Heart left ventricle (tissue), 16 donors: Measurements from ENCODE around the gene MTG1. TPM values are rescaled to one million over a fixed set of nuclear protein-coding genes. Genes with fewer than 3 reads are reported as not detected.
A peak's percentile ranks its signal among the peaks of the same experiment; 100 is the strongest.

Source experiments
- ATAC-seq, 4 donors: fragments of 200-7000 bp; cut with Tn5 transposase; one replicate each; pipeline ENCODE4 v1.9.1; 2020 to 2022; ENCODE audit warnings: moderate library complexity in 4 of 4, mild to moderate bottlenecking in 3 of 4, moderate number of reproducible peaks in 1 of 4
- DNase-seq, 5 donors: peaks; one replicate each; pipeline ENCODE4 v3.0.0-alpha.2; 2020
- H3K27ac ChIP-seq, 12 donors: fragments of 200-600 bp; sonication (generic) in 4 of 12; one replicate each; pipeline versions ENCODE4 v1.5.0 to v1.8.0; 2016 to 2022; ENCODE audit warnings: mild to moderate bottlenecking in 2 of 12
- H3K27me3 ChIP-seq, 9 donors: fragments of 200-600 bp; sonication (generic) in 2 of 9; one replicate each; pipeline versions ENCODE4 v1.5.1 to v1.8.0; 2016 to 2022; ENCODE audit warnings: mild to moderate bottlenecking in 3 of 9
- H3K36me3 ChIP-seq, 9 donors: fragments of 200-600 bp; sonication (generic) in 2 of 9; one replicate each; pipeline versions ENCODE4 v1.5.0 to v1.8.0; 2018 to 2022; ENCODE audit warnings: mild to moderate bottlenecking in 2 of 9
- H3K4me1 ChIP-seq, 12 donors: fragments of 200-600 bp; sonication (generic) in 4 of 12; one replicate each; pipeline versions ENCODE4 v1.5.0 to v1.8.0; 2016 to 2022; ENCODE audit warnings: mild to moderate bottlenecking in 3 of 12
- H3K4me3 ChIP-seq, 12 donors: fragments of 200-600 bp; sonication (generic) in 4 of 12; one replicate each; pipeline versions ENCODE4 v1.5.0 to v1.8.0; 2017 to 2022; ENCODE audit warnings: mild to moderate bottlenecking in 9 of 12, moderate library complexity in 4 of 12
- H3K9me3 ChIP-seq, 12 donors: fragments of 200-600 bp; sonication (generic) in 4 of 12; one replicate each; pipeline versions ENCODE4 v1.5.0 to v1.8.0; 2016 to 2022; ENCODE audit warnings: mild to moderate bottlenecking in 1 of 12
- POLR2A ChIP-seq, 2 donors: fragments of 450-650 bp; IDR thresholded peaks; one replicate each; pipeline ENCODE4 v1.6.1; 2017; ENCODE audit warnings: antibody characterized with exemption in 2 of 2, mild to moderate bottlenecking in 2 of 2, moderate library complexity in 2 of 2
- WGBS, 4 donors: extraction: QIAGEN DNeasy Blood & Tissue Kit in 2 of 4; methylation state at CpG; one replicate each; pipeline versions ENCODE4 v1.1.5 to v1.1.7; 2013 to 2018; 5-methylcytosine and 5-hydroxymethylcytosine counted together
- intact Hi-C, 10 donors: fragments of 100-400 bp; cut with DNase I; formaldehyde crosslinking; loops; one replicate each; pipeline versions ENCODE4 v1.11.1 to v1.14.2; 2022
- polyA plus RNA-seq, 2 donors: library from polyadenylated mRNA; stranded (reverse); fragments of 200-250 nt; gene quantifications; one replicate each; pipeline ENCODE4 v1.2.3, GENCODE V29; 2013
- total RNA-seq, 9 donors: library from RNA; depleted of rRNA in 2 of 9; stranded (reverse); fragments of >200 nt in 2 of 9; fragmentation: NEBNext Ultra II Directional in 3 of 9; extraction: Animal tissue kit (Norgen Biotek cat#: 25700) in 3 of 9; gene quantifications; one replicate each; pipeline versions ENCODE4 v1.1.0 to v1.2.4, GENCODE V29; 2016 to 2023
- TF ChIP-seq, protein P1 (sequence below), 12 donors: fragments of 200-600 bp; sonication (generic) in 4 of 12; IDR thresholded peaks; one replicate each; pipeline versions ENCODE4 v1.5.0 to v1.8.0; 2018 to 2022; ENCODE audit warnings: antibody characterized with exemption in 12 of 12, mild to moderate bottlenecking in 5 of 12
- donor health status: ischemic (EF 13 %, LVEDD 7.1; RV severe dilation, severe dysfunction).
- donor health status: healthy with polysubstance abuse.
- donor health status: DM: no; HTN: yes; CAD: no.
- donor health status: DM: no; HTN: no; CAD: no.
- donor health status: ischemic (EF 25% LVEDD 6.9; RV normal size, moderate dysfunction).
- donor health status: ischemic (EF 25% LVEDD 5.7; RV mildly dilated, moderate dysfunction).
- donor health status: healthy.
- donor health status: DM: yes; HTN: yes; CAD: no.
- donor health status: ischemic (EF 35%, LVEDD 5.7; RV mildly dilated, moderate dysfunction).
- donor health status: nonischemic (EF 11% LVEDD 7.7; RV severe dilation, severe dysfunction).
- donor health status: DM: yes; HTN: yes; CAD: no.
- donor health status: PGD.
- donor health status: ischemic (EF 29% LVEDD 5.4; RV normal size, mild dysfunction).
- donor health status: nonischemic (EF 23%, LVEDD 6.1; RV moderate dilation, normal function).

Gene MTG1
- total and polyA plus RNA-seq, 11 donors: 11.6 to 34.2 (median 22.6) TPM

DNA sequence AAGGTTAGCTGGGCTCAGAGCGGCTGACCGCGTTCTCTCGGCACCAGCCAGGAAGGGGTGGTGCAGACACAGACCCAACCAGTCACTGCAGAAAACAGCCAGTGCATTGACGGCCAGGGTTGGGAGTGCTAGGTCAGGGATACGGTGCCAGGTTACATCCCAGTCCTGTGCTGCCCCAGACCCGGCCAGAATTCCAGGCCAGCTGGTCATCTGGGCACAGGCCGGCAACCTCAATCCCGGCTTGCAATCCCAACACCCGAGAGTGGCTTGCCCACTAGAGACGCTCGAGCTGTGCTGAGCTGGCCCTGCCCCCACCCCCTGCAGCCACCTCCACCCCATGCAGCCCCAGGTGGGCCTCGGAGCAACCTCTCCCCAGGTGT lies 43.0 kb upstream of the MTG1 start:
- peak in 1 of 5 donors; percentile 49 for DNase-seq
- Histone ChIP-seq H3K9me3 (no peaks in the 10 kb centered on the region), H3K4me1 (peaks cover 0 to 2% (median 0%) of the 10 kb centered on the region in 12 donors), H3K4me3 (no peak overlapping the region), H3K27ac (no peak overlapping the region), H3K36me3 (peaks cover 0 to 5% (median 0%) of the 10 kb centered on the region in 9 donors), H3K27me3 (peaks cover 0 to 39% (median 16%) of the 10 kb centered on the region in 9 donors)
- intact Hi-C loops: no loop called here
- WGBS, 4 donors: 24 to 67% (median 41%) methylated on average over 4 to 13 of the region's 13 CpGs
- TF ChIP-seq, protein P1, sequence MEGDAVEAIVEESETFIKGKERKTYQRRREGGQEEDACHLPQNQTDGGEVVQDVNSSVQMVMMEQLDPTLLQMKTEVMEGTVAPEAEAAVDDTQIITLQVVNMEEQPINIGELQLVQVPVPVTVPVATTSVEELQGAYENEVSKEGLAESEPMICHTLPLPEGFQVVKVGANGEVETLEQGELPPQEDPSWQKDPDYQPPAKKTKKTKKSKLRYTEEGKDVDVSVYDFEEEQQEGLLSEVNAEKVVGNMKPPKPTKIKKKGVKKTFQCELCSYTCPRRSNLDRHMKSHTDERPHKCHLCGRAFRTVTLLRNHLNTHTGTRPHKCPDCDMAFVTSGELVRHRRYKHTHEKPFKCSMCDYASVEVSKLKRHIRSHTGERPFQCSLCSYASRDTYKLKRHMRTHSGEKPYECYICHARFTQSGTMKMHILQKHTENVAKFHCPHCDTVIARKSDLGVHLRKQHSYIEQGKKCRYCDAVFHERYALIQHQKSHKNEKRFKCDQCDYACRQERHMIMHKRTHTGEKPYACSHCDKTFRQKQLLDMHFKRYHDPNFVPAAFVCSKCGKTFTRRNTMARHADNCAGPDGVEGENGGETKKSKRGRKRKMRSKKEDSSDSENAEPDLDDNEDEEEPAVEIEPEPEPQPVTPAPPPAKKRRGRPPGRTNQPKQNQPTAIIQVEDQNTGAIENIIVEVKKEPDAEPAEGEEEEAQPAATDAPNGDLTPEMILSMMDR (IDR thresholded peaks at IDR 0.05): no peak
- TF ChIP-seq POLR2A (IDR thresholded peaks at IDR 0.05): no peak
- ATAC-seq: no peak

DNA sequence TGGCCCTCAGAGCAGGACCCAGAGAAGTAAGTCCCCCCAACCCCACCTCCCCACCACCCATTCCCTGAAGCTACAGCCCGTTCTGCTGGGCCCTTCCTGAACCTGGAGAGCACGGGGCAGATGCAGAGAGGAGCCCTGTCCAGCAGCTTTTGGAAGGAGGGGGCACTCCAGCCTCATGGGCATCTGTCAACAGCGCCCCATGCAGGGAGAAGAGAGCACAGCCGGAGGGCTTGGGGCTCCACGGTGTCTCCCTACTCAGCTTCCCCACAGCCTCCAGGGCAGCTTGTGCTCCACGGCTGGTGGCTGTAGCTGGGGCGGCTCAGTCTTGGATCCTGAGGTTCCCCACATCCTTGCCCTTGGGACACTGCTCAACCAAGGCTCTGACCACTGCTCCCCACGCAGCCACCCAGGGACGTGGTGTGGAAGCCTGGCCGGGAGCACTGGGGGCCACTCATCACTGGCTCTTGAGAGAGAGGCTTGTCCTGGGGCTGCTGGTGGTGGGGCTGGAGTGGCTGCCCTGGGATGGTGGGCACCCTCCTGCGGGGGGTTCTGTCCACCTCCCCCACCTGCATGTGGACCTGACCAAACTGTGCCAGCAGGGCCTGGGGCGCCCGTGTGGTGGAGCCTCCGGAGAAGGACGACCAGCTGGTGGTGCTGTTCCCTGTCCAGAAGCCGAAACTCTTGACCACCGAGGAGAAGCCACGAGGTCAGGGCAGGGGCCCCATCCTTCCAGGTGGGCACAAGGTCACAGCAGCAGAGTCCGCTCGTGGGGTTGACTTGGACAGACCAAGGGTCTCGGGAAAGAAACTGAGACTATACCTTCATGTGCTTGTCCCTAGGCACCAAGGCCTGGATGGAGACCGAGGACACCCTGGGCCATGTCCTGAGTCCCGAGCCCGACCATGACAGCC lies 42.3 kb upstream of the MTG1 start:
- DNase-seq: peak in 1 of 5 donors; percentile 56
- ATAC-seq: no peak
- WGBS, 4 donors: 63 to 78% (median 69%) methylated on average over 14 to 24 of the region's 24 CpGs
- intact Hi-C loops: no loop called here
- H3K4me3 ChIP-seq: no peak overlapping the region
- no peak for TF ChIP-seq POLR2A (IDR thresholded peaks at IDR 0.05)
- TF ChIP-seq, protein P1 (IDR thresholded peaks at IDR 0.05): no peak
- H3K27ac ChIP-seq: no peak overlapping the region
- H3K9me3 ChIP-seq: no peaks in the 10 kb centered on the region
- H3K27me3 ChIP-seq: peaks cover 0 to 32% (median 14%) of the 10 kb centered on the region in 9 donors
- peaks cover 0 to 5% (median 0%) of the 10 kb centered on the region in 9 donors for H3K36me3 ChIP-seq
- peaks cover 0 to 9% (median 4%) of the 10 kb centered on the region in 12 donors for H3K4me1 ChIP-seq

DNA sequence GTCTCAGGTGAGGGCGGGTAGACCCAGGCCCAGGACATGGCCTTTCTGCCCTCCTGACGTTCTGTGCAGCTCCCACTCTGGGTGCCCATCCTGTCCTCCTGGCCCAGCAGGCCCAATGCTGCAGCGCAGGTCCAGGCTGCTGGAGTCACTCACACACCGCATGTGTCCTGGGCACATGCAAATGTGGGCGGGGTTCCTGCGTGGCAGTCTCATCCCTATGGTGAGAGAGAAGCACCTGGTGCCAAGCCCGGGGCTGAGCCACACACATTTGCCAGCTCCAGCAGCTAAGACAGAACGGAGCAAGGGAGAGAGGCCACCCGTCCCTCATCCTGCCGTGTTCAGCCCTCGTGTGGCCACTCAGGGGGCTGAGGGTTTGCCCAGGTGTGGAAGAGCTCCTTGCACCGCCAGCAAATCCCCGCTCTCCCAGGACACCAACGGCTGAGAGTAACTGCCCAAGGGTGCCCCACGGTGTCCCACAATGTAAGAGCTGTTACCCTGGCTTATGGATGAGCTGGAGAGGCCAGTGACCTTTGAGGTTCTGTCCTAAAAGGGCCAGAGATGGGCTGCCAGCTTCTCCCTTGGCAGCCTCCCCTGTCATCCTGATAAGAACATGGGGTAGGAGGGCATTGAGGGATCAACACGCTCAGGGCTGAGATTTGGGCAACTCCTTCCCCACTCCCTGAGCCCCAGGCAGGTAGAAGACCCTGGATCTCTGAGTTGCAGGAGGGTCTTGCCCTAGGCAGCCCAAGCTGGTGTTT lies 40.6 kb upstream of the MTG1 start:
- Histone ChIP-seq H3K27me3 (peaks cover 0 to 15% (median 0%) of the 10 kb centered on the region in 9 donors), H3K9me3 (no peaks in the 10 kb centered on the region), H3K27ac (no peak overlapping the region), H3K4me1 (peaks cover 3 to 21% (median 13%) of the 10 kb centered on the region in 12 donors), H3K4me3 (no peak overlapping the region), H3K36me3 (peaks cover 0 to 5% (median 0%) of the 10 kb centered on the region in 9 donors)
- no peak for TF ChIP-seq POLR2A (IDR thresholded peaks at IDR 0.05)
- TF ChIP-seq, protein P1 (IDR thresholded peaks at IDR 0.05): no peak
- ATAC-seq (no peak), DNase-seq (peak in 1 of 5 donors; percentile 50)
- intact Hi-C loops: no loop called here
- WGBS, 4 donors: 71 to 91% (median 84%) methylated on average over 3 to 16 of the region's 16 CpGs
